Raji (cell line): ENCODE results near the gene FANCC.
A peak's percentile ranks its signal among the peaks of the same experiment; 100 is the strongest.

ENCODE experiments used
- POLR2A ChIP-seq: IDR thresholded peaks from 2 replicates; pipeline ENCODE4 v1.6.1; 2011; ENCODE audit warnings: low read depth, low read length, control low read depth; ENCODE audit not compliant: insufficient read depth

Gene FANCC

GRCh38 chr9:95189251-95190098 lies 128.0 kb downstream of the FANCC start:
- no peak for TF ChIP-seq POLR2A

DNA sequence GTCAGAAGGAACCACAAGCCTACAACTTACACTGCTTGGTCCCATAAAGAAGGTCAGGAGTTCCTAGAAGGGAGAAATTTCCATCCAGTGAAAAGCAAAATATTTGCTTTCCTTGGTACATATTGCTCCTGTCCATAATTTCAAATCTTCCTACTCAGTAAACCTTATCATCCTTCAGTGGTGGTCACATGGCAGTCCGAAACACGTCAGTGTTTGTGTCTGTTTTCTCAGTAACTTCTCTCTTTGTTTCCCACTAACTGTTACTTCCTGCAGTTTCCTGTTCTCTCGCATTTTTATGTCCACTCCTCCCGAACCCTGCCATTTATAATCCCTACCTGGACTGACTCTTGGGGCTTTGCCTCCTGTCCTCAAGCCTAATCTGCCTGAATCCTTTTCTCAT lies 129.1 kb downstream of the FANCC start:
- no peak for TF ChIP-seq POLR2A

DNA sequence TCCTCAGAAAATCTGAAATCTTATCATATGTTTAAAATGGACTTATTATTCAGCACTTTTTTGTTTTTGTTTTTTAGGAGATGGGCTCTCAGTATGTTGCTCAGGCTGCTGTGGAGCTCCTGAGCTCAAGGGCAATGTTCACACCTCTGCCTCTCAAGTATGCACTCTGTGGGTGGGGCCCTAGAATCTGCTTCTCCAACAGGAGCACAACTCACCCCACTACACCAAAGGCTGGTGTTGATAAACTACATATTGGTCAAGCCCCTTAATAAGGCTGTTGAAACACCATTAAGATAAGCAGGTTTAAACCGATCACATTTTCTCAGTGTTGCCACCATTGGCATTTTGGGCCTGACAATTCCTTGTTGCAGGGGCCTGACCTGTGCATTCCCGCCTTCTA lies 131.6 kb downstream of the FANCC start:
- no peak for TF ChIP-seq POLR2A

GRCh38 chr9:95182854-95183563 lies 134.5 kb downstream of the FANCC start:
- no peak for TF ChIP-seq POLR2A

- no peak for TF ChIP-seq POLR2A
These were observed 135.7 kb downstream of the FANCC start for GRCh38 chr9:95181835-95182234.

GRCh38 chr9:95181226-95181818 lies 136.2 kb downstream of the FANCC start:
- TF ChIP-seq POLR2A: no peak

- TF ChIP-seq POLR2A: no peak
These were observed 139.9 kb downstream of the FANCC start for GRCh38 chr9:95177617-95178016.

- no peak for TF ChIP-seq POLR2A
These were observed 140.7 kb downstream of the FANCC start for GRCh38 chr9:95176755-95177319.

GRCh38 chr9:95175523-95175922 lies 142.0 kb downstream of the FANCC start:
- no peak for TF ChIP-seq POLR2A

DNA sequence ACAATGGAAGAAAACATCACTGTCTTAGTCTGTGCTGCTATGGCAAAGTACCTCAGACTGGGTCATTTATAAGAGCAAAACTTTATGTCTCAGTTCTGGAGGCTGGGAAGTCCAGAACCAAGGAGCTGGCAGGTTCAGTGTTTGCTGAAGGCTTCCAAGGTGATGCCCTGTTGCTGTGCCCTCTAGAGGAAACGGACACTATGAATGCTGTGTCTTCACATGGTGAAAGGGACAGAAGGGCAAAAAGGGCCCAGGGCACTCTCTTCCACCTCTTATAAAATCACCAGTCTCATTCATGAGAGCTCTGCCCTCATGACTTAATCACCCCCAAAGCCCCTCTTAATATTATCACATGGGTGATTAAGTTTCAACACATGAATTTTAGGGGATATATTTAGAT lies 143.5 kb downstream of the FANCC start:
- TF ChIP-seq POLR2A: no peak

DNA sequence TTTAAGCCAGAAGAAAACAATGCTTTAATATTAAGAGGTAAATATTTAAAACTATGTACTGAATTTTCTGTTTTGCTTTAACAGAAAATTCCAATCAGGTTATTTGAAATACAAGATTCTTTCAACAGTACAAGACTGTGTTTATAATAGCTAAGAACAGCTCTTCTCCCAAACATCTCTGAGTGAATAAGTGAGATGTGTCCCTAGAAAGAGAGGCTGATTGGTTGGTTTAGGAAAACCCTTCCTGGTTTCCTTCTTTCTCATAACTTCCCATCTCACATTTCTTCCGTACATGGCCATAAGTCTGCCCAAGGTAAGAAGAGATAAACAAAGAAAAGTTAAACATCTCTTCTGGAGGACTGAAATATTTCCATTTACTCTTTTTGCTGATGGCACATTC lies 145.9 kb downstream of the FANCC start:
- no peak for TF ChIP-seq POLR2A

GRCh38 chr9:95171001-95171400 lies 146.5 kb downstream of the FANCC start:
- TF ChIP-seq POLR2A: 0 out of 2 replicates have a peak, but pooled peaks have one; percentile 19

DNA sequence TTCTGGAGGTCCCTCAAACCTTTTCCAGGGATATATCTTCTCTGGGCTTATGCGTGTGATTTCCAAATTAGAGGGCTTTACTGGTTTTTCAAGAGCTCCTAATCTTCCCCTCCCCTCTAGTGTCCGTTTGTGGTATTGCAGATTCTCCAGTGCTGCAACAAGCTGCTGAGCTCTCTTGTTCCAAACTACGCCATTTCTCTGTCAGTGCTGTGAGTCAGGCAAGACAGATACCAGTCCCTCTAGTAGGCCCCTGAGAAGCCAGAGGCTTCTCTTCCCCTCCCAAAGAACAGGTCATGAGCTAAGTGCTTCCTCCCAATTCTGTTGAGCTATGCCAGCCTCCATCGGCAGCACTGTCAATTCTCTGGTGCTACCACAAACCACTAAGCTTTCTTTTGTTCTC lies 149.5 kb downstream of the FANCC start:
- TF ChIP-seq POLR2A: no peak

DNA sequence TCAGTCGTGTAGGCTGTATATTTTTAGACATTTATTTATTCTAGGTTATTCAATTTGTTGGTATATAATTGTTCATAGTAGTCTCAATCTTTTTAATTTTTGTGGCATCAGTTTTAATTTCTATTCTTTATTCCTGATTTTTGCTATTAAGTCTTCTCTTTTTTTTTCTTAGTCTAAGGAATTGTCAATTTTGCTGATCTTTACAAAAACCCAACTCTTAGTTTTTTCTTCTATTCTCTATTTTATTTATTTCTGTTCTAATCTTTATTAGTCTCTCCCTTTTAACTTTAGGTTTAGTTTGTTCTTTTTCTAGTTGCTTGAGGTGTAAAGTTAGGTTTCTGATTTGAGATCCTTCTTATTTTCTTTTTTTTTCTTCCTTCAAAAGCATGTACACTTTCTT lies 152.5 kb downstream of the FANCC start:
- no peak for TF ChIP-seq POLR2A

DNA sequence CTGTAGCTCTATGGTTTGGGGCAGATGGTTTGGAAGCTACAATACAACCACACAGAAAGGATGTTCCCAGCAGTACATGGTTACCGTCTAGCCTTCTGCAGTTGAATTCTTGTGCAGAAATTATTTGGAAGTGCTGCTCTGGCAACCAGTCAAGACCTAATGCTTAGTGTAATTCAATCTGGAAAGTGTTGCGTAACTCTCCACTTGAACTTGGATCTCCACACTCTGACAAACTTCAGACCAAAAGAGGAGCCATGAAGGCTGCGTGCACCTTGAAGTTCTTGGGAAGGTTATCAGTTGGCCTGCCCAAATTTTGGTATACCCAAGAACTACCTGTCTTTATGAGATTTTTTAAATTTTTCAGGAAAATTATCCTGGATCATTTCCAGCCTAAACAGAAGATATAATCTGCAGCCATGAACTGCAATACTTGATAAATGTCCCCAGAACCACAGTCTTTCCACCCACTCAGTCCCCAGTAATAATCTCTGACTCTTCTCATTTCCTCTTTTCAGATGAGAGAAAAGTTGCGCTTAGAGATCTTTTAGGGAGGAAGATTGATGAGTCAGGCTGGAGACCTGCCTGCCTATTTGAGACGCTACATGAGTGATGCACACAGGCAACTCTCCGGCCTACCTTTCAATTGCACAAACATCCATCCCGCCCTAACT lies 159.9 kb downstream of the FANCC start:
- TF ChIP-seq POLR2A: no peak
